H9 (cell line): ENCODE measurements around the gene GH2. TPM values are rescaled to one million over a fixed set of nuclear protein-coding genes. Genes with fewer than 3 reads are reported as not detected.
"Not testable (repeated sequence)": the region's sequence is repeated elsewhere in the genome, so short reads cannot be mapped to it uniquely, and the experiment has no call there.

Experiments
- DNase-seq: peaks from one replicate; pipeline ENCODE4 v3.0.0-alpha.2; 2017
- H2AFZ ChIP-seq: one replicate; pipeline ENCODE4 v1.6.1; 2013; ENCODE audit warnings: mild to moderate bottlenecking, low read length, control low read depth, moderate library complexity
- H2AK5ac ChIP-seq: 2 replicates; pipeline ENCODE4 v1.6.1; 2013; ENCODE audit warnings: low read length, control low read depth, mixed read lengths; ENCODE audit not compliant: insufficient read length
- H2BK120ac ChIP-seq: one replicate; pipeline ENCODE4 v1.6.1; 2013; ENCODE audit warnings: low read depth, mild to moderate bottlenecking, low read length, control low read depth, inconsistent platforms; ENCODE audit not compliant: poor library complexity, severe bottlenecking
- H2BK12ac ChIP-seq: 2 replicates; pipeline ENCODE4 v1.6.1; 2013; ENCODE audit warnings: low read length, control low read depth, mixed read lengths, low read depth; ENCODE audit not compliant: insufficient read length
- H2BK15ac ChIP-seq: 2 replicates; pipeline ENCODE4 v1.6.1; 2013; ENCODE audit warnings: low read depth, low read length, control low read depth
- H2BK20ac ChIP-seq: one replicate; pipeline ENCODE4 v1.6.1; 2013; ENCODE audit warnings: low read depth, mild to moderate bottlenecking, low read length, control low read depth, inconsistent platforms; ENCODE audit not compliant: poor library complexity, severe bottlenecking
- H2BK5ac ChIP-seq: 2 replicates; pipeline ENCODE4 v1.6.1; 2013; ENCODE audit warnings: low read length, control low read depth, mixed read lengths; ENCODE audit not compliant: insufficient read length
- H3K14ac ChIP-seq: 2 replicates; pipeline ENCODE4 v1.6.1; 2013; ENCODE audit warnings: low read length, control low read depth; ENCODE audit not compliant: insufficient read depth
- H3K18ac ChIP-seq: 2 replicates; pipeline ENCODE4 v1.6.1; 2013; ENCODE audit warnings: low read depth, mild to moderate bottlenecking, mixed read lengths, low read length, control low read depth; ENCODE audit not compliant: insufficient read length
- H3K23ac ChIP-seq: 2 replicates; pipeline ENCODE4 v1.6.1; 2013; ENCODE audit warnings: low read length, control low read depth, mixed read lengths, low read depth; ENCODE audit not compliant: insufficient read length
- H3K23me2 ChIP-seq: 2 replicates; pipeline ENCODE4 v1.6.1; 2013; ENCODE audit warnings: low read depth, mild to moderate bottlenecking, mixed read lengths, low read length, control low read depth; ENCODE audit not compliant: insufficient read length, poor library complexity, severe bottlenecking
- H3K27ac ChIP-seq: 2 replicates; pipeline ENCODE4 v1.5.1; 2013; ENCODE audit warnings: low read length, control low read depth, mixed read lengths, low read depth; ENCODE audit not compliant: insufficient read length
- H3K27me3 ChIP-seq: 2 replicates; pipeline ENCODE4 v1.6.1; 2013; ENCODE audit warnings: low read length, control low read depth, inconsistent platforms; ENCODE audit not compliant: insufficient read depth
- H3K4ac ChIP-seq: 2 replicates; pipeline ENCODE4 v1.6.1; 2013; ENCODE audit warnings: low read depth, mild to moderate bottlenecking, control low read depth, inconsistent platforms, low read length, moderate library complexity
- H3K4me1 ChIP-seq: 2 replicates; pipeline ENCODE4 v1.6.1; 2013; ENCODE audit warnings: low read length, control low read depth, inconsistent platforms; ENCODE audit not compliant: insufficient read depth
- H3K4me2 ChIP-seq: 2 replicates; pipeline ENCODE4 v1.6.1; 2013; ENCODE audit warnings: low read length, control low read depth, mixed read lengths; ENCODE audit not compliant: insufficient read length, insufficient read depth
- H3K56ac ChIP-seq: 2 replicates; pipeline ENCODE4 v1.6.1; 2013; ENCODE audit warnings: low read depth, mild to moderate bottlenecking, mixed read lengths, low read length, control low read depth; ENCODE audit not compliant: insufficient read length
- H3K79me1 ChIP-seq: 2 replicates; pipeline ENCODE4 v1.6.1; 2013; ENCODE audit warnings: low read depth, mild to moderate bottlenecking, moderate library complexity, low read length, control low read depth, inconsistent platforms; ENCODE audit not compliant: insufficient read depth, poor library complexity, severe bottlenecking
- H3K79me2 ChIP-seq: 2 replicates; pipeline ENCODE4 v1.6.1; 2013; ENCODE audit warnings: low read length, control low read depth, inconsistent platforms; ENCODE audit not compliant: insufficient read depth
- H3K9ac ChIP-seq: 2 replicates; pipeline ENCODE4 v1.6.1; 2013; ENCODE audit warnings: low read length, control low read depth, mixed read lengths; ENCODE audit not compliant: insufficient read length; ENCODE audit errors: extremely low read depth
- H3K9me3 ChIP-seq: one replicate; pipeline ENCODE4 v1.6.1; 2013; ENCODE audit warnings: low read depth, low read length, inconsistent platforms; ENCODE audit not compliant: control insufficient read depth
- H3T11ph ChIP-seq: one replicate; pipeline ENCODE4 v1.6.1; 2013; ENCODE audit warnings: mild to moderate bottlenecking, low read length, control low read depth, inconsistent platforms
- H4K20me1 ChIP-seq: one replicate; pipeline ENCODE4 v1.6.1; 2013; ENCODE audit not compliant: control insufficient read depth, insufficient read length, insufficient read depth
- H4K5ac ChIP-seq: 2 replicates; pipeline ENCODE4 v1.6.1; 2013; ENCODE audit warnings: low read depth, mild to moderate bottlenecking, mixed read lengths, low read length, control low read depth; ENCODE audit not compliant: insufficient read length
- H4K8ac ChIP-seq: replicated peaks from 2 replicates; pipeline ENCODE4 v1.6.1; 2013; ENCODE audit warnings: low read length, control low read depth, mixed read lengths, low read depth; ENCODE audit not compliant: insufficient read length
- H4K91ac ChIP-seq: 2 replicates; pipeline ENCODE4 v1.6.1; 2013; ENCODE audit warnings: low read depth, mild to moderate bottlenecking, moderate library complexity, mixed read lengths, low read length, control low read depth; ENCODE audit not compliant: insufficient read length
- H3K27ac Mint-ChIP-seq, 3 experiments: 2 replicates in 2 of 3; 3 replicates in 1 of 3; pipeline ENCODE4 v1.8.0; 2020 to 2021; ENCODE audit warnings: mixed read lengths in 3 of 3, mild to moderate bottlenecking in 1 of 3, moderate library complexity in 1 of 3
- H3K27me3 Mint-ChIP-seq: 2 replicates; pipeline ENCODE4 v1.8.0; 2021; ENCODE audit warnings: low read depth, mild to moderate bottlenecking, moderate library complexity, mixed read lengths
- H3K36me3 Mint-ChIP-seq, 3 experiments: 2 replicates in 2 of 3; 3 replicates in 1 of 3; pipeline ENCODE4 v1.8.0; 2020 to 2021; ENCODE audit warnings: low read depth in 3 of 3, mixed read lengths in 3 of 3; ENCODE audit not compliant: insufficient read depth in 1 of 3
- H3K4me1 Mint-ChIP-seq, 2 experiments: 2 replicates each; pipeline ENCODE4 v1.8.0; 2020; ENCODE audit warnings: mixed read lengths in 2 of 2
- H3K4me3 Mint-ChIP-seq, 2 experiments: 2 replicates in 1 of 2; 3 replicates in 1 of 2; pipeline ENCODE4 v1.8.0; 2020 to 2021; ENCODE audit warnings: mild to moderate bottlenecking in 2 of 2, mixed read lengths in 2 of 2, moderate library complexity in 1 of 2
- H3K9me3 Mint-ChIP-seq, 2 experiments: 2 replicates in 1 of 2; 3 replicates in 1 of 2; pipeline ENCODE4 v1.8.0; 2020; ENCODE audit warnings: mild to moderate bottlenecking in 2 of 2, mixed read lengths in 2 of 2, moderate library complexity in 1 of 2
- WGBS: extraction: QIAGEN DNeasy Blood & Tissue Kit; methylation state at CpG from one replicate; pipeline ENCODE4 v1.1.7; 2013; ENCODE audit warnings: missing lambda C conversion rate, low lambda C conversion rate, mixed read lengths; ENCODE audit not compliant: insufficient read length; ENCODE audit errors: extremely low coverage; 5-methylcytosine and 5-hydroxymethylcytosine counted together
- total RNA-seq: library from RNA; stranded (reverse); gene quantifications from 2 replicates; pipeline ENCODE4 v1.2.1, GENCODE V29; 2021

GH2 gene
- total RNA-seq, 1 experiment from 2014 or later = 0.77 TPM

GRCh38 chr17:63920779-63921178, 39.0 kb upstream of the GH2 start:
- H2BK5ac ChIP-seq, H3K23me2 ChIP-seq: not testable (repeated sequence)
- peaks cover 10% of the 10 kb centered on the region for H3K27me3 Mint-ChIP-seq

GRCh38 chr17:63920050-63920449, 38.3 kb upstream of the GH2 start:
- Mint-ChIP-seq H3K4me1 (peaks cover 17 to 21% of the 10 kb centered on the region in 2 experiments), H3K27me3 (peaks cover 16% of the 10 kb centered on the region)
- DNase-seq, H2BK20ac ChIP-seq, H2BK120ac ChIP-seq, H3K27me3 ChIP-seq, H3K4me1 ChIP-seq, H3K23ac ChIP-seq, H3K36me3 Mint-ChIP-seq, H3T11ph ChIP-seq, H4K91ac ChIP-seq, H2BK12ac ChIP-seq, H3K23me2 ChIP-seq, H3K27ac ChIP-seq, H3K14ac ChIP-seq, H3K9ac ChIP-seq, H3K79me1 ChIP-seq, H3K9me3 ChIP-seq, H4K8ac ChIP-seq, H4K20me1 ChIP-seq, H3K4ac ChIP-seq, H3K4me2 ChIP-seq, H4K5ac ChIP-seq, H3K9me3 Mint-ChIP-seq, H3K4me3 Mint-ChIP-seq, H3K27ac Mint-ChIP-seq, H2BK5ac ChIP-seq, H3K79me2 ChIP-seq, H3K18ac ChIP-seq, H3K56ac ChIP-seq, H2AK5ac ChIP-seq, H2BK15ac ChIP-seq, H2AFZ ChIP-seq: not testable (repeated sequence)
- no CpG with 5 or more reads among the region's 6 CpGs for WGBS

More at GRCh38 chr17:63920779-63921178, 39.0 kb upstream of the GH2 start:
- H2AK5ac ChIP-seq, H3T11ph ChIP-seq, H3K4me2 ChIP-seq, H2AFZ ChIP-seq, H4K8ac ChIP-seq, H3K4me1 ChIP-seq, H3K79me1 ChIP-seq, H3K27ac ChIP-seq, H3K4me3 Mint-ChIP-seq, H3K79me2 ChIP-seq, H4K20me1 ChIP-seq, H2BK15ac ChIP-seq, H3K14ac ChIP-seq, H3K9me3 ChIP-seq, H2BK20ac ChIP-seq, H3K9ac ChIP-seq, H3K4ac ChIP-seq, H3K23ac ChIP-seq, H2BK120ac ChIP-seq, DNase-seq, H3K27me3 ChIP-seq, H4K91ac ChIP-seq, H2BK12ac ChIP-seq, H4K5ac ChIP-seq, H3K56ac ChIP-seq, H3K9me3 Mint-ChIP-seq, H3K18ac ChIP-seq, H3K36me3 Mint-ChIP-seq, H3K27ac Mint-ChIP-seq: not testable (repeated sequence)
- WGBS = no CpG with 5 or more reads among the region's 5 CpGs
- H3K4me1 Mint-ChIP-seq = peaks cover 17 to 21% of the 10 kb centered on the region in 2 experiments
